Smooth muscle cell (in vitro differentiated cells): ENCODE data around the gene VAT1. TPM values are rescaled to one million over a fixed set of nuclear protein-coding genes. Genes with fewer than 3 reads are reported as not detected.
"Not testable (repeated sequence)": the region's sequence is repeated elsewhere in the genome, so short reads cannot be mapped to it uniquely, and the experiment has no call there.

Source experiments
- DNase-seq: peaks from one replicate; lab custom pipeline; 2025; ENCODE audit not compliant: unreplicated experiment; lab: John Stamatoyannopoulos, UW
- H2AFZ ChIP-seq: fragments of 200-600 bp; sonication (generic); 2 replicates; pipeline ENCODE4 v1.6.0; 2016; ENCODE audit warnings: antibody characterized with exemption, low read depth, mild to moderate bottlenecking
- H3F3A ChIP-seq: fragments of 200-600 bp; sonication (generic); 2 replicates; pipeline ENCODE4 v1.6.0; 2017; ENCODE audit warnings: antibody characterized with exemption, low read depth
- H3K27ac ChIP-seq: fragments of 200-600 bp; sonication (generic); 2 replicates; pipeline ENCODE4 v1.5.1; 2016; ENCODE audit warnings: low read depth, mild to moderate bottlenecking
- H3K27me3 ChIP-seq: fragments of 200-600 bp; sonication (generic); 2 replicates; pipeline ENCODE4 v1.6.1; 2016; ENCODE audit warnings: low read depth, mild to moderate bottlenecking
- H3K36me3 ChIP-seq: fragments of 200-600 bp; sonication (generic); 2 replicates; pipeline ENCODE4 v1.5.1; 2016; ENCODE audit warnings: low read depth
- H3K4me1 ChIP-seq: fragments of 200-600 bp; sonication (generic); 2 replicates; pipeline ENCODE4 v1.5.1; 2016; ENCODE audit warnings: low read depth
- H3K4me2 ChIP-seq: fragments of 200-600 bp; sonication (generic); 2 replicates; pipeline ENCODE4 v1.6.0; 2016; ENCODE audit warnings: mild to moderate bottlenecking
- H3K4me3 ChIP-seq: fragments of 200-600 bp; sonication (generic); 2 replicates; pipeline ENCODE4 v1.5.1; 2016; ENCODE audit warnings: mild to moderate bottlenecking
- H3K79me2 ChIP-seq: fragments of 200-600 bp; sonication (generic); 2 replicates; pipeline ENCODE4 v1.6.0; 2016; ENCODE audit warnings: low read depth, mild to moderate bottlenecking
- H3K9ac ChIP-seq: fragments of 200-600 bp; sonication (generic); 2 replicates; pipeline ENCODE4 v1.6.0; 2016; ENCODE audit warnings: low read depth
- H3K9me3 ChIP-seq: fragments of 200-600 bp; sonication (generic); replicated peaks from 2 replicates; pipeline ENCODE4 v1.5.1; 2016; ENCODE audit warnings: low read depth
- H4K20me1 ChIP-seq: fragments of 200-600 bp; sonication (generic); 2 replicates; pipeline ENCODE4 v1.6.0; 2016; ENCODE audit warnings: low read depth
- WGBS: methylation state at CpG from one replicate; pipeline ENCODE4 v1.1.7; 2016; ENCODE audit warnings: low lambda C conversion rate; 5-methylcytosine and 5-hydroxymethylcytosine counted together
- polyA plus RNA-seq: library from polyadenylated mRNA; unstranded; fragments of >200 nt; fragmentation: Nextera tagmentation; extraction: Ambion mirVana; gene quantifications from 2 replicates; pipeline ENCODE4 v1.2.1, GENCODE V29; 2016
- total RNA-seq: library from RNA; depleted of rRNA; stranded (reverse); fragments of >200 nt; gene quantifications from 2 replicates; pipeline ENCODE4 v1.2.3, GENCODE V29; 2014
- TF ChIP-seq, protein P1 (sequence below): fragments of 200-600 bp; sonication (generic); IDR thresholded peaks from 2 replicates; pipeline ENCODE4 v1.5.1; 2017; ENCODE audit warnings: borderline replicate concordance, mild to moderate bottlenecking, antibody characterized with exemption; ENCODE audit not compliant: insufficient read depth, poor library complexity, severe bottlenecking

The VAT1 gene
- total and polyA plus RNA-seq, 2 experiments from 2014 or later, result 146 to 229 TPM

DNA sequence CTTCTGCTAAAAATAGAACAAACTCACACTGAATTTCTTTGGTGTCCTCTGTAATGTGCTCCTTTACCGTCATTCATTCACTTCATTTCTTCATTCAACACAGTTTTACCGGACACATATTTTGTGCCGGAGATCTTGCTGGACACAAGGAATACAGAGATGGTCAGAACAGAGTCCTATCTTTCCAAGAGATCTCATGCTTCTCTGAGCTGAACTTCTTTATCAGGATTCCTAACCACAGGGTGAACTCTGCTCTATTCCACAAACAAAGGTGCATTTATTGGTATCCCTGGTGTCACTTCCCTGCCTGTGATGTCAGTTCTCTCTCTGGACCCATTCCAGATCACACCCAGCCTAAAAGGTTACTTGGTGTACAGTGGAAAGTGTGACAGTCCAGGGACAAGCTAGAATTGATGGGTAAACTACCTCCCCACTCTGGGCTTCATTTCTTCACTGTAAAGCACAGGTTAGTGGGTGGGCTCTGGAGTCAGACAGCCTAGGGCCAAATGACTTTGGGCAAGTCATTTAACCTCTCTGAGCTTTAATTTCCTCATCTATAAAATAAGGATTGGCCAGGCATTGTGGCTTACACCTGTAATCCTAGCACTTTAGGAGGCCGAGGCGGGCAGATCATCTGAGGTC lies 11.4 kb downstream of the VAT1 start:
- 92% methylated on average over 5 of the region's 5 CpGs for WGBS
- no peaks in the 10 kb centered on the region for H3K27me3 ChIP-seq
- H3K27ac ChIP-seq, result no peak overlapping the region
- TF ChIP-seq, protein P1, sequence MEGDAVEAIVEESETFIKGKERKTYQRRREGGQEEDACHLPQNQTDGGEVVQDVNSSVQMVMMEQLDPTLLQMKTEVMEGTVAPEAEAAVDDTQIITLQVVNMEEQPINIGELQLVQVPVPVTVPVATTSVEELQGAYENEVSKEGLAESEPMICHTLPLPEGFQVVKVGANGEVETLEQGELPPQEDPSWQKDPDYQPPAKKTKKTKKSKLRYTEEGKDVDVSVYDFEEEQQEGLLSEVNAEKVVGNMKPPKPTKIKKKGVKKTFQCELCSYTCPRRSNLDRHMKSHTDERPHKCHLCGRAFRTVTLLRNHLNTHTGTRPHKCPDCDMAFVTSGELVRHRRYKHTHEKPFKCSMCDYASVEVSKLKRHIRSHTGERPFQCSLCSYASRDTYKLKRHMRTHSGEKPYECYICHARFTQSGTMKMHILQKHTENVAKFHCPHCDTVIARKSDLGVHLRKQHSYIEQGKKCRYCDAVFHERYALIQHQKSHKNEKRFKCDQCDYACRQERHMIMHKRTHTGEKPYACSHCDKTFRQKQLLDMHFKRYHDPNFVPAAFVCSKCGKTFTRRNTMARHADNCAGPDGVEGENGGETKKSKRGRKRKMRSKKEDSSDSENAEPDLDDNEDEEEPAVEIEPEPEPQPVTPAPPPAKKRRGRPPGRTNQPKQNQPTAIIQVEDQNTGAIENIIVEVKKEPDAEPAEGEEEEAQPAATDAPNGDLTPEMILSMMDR, result no peak
- no peaks in the 10 kb centered on the region for H3K9me3 ChIP-seq
- H3F3A ChIP-seq, result no peaks in the 10 kb centered on the region
- H3K4me2 ChIP-seq, result no peak overlapping the region
- no peaks in the 10 kb centered on the region for H3K79me2 ChIP-seq
- no peaks in the 10 kb centered on the region for H3K36me3 ChIP-seq
- H3K4me3 ChIP-seq, result no peak overlapping the region
- DNase-seq, result no peak
- H2AFZ ChIP-seq, result no peak overlapping the region
- no peak overlapping the region for H3K9ac ChIP-seq
- H4K20me1 ChIP-seq, result no peaks in the 10 kb centered on the region
- no peaks in the 10 kb centered on the region for H3K4me1 ChIP-seq

GRCh38 chr17:43006639-43007551 lies 15.3 kb downstream of the VAT1 start, which contains the start of gene IFI35:
IFI35 (plus strand) TSS chr17:43006784; CDS start chr17:43006948, 164 bp downstream.
- no peaks in the 10 kb centered on the region for H3K27me3 ChIP-seq
- peak; percentile 38 for DNase-seq
- no peaks in the 10 kb centered on the region for H3K9me3 ChIP-seq
- peak within 1 kb of the TSS; percentile 63 for H3K4me3 ChIP-seq
- H3K79me2 ChIP-seq, result peaks cover under 1% of the 10 kb centered on the region
- peaks cover 11% of the 10 kb centered on the region for H4K20me1 ChIP-seq
- 58% methylated on average over 18 of the region's 18 CpGs for WGBS
- no peaks in the 10 kb centered on the region for H3K36me3 ChIP-seq
- H3K27ac ChIP-seq, result peak within 1 kb of the TSS; percentile 64
- TF ChIP-seq, protein P1, result no peak
- peak within 1 kb of the TSS; percentile 78 for H3K9ac ChIP-seq
- H2AFZ ChIP-seq, result no peak within 1 kb of the TSS
- no peaks in the 10 kb centered on the region for H3K4me1 ChIP-seq
- H3F3A ChIP-seq, result peaks cover 19% of the 10 kb centered on the region
- H3K4me2 ChIP-seq, result peak within 1 kb of the TSS; percentile 84

GRCh38 chr17:43003542-43004172 lies 18.5 kb downstream of the VAT1 start:
- Histone ChIP-seq H4K20me1 (peaks cover 41% of the 10 kb centered on the region), H3K4me3 (no peak overlapping the region), H3K27ac (peak overlapping the region; percentile 38), H3K27me3 (no peaks in the 10 kb centered on the region), H3K36me3 (no peaks in the 10 kb centered on the region), H2AFZ (no peak overlapping the region), H3F3A (peaks cover 37% of the 10 kb centered on the region), H3K9ac (no peak overlapping the region), H3K4me1 (peaks cover 11% of the 10 kb centered on the region), H3K4me2 (no peak overlapping the region), H3K79me2 (peaks cover 28% of the 10 kb centered on the region), H3K9me3 (no peaks in the 10 kb centered on the region)
- TF ChIP-seq, protein P1, result no peak
- no peak for DNase-seq
- 91% methylated on average over 5 of the region's 5 CpGs for WGBS

GRCh38 chr17:43000894-43001293 lies 21.3 kb downstream of the VAT1 start:
- not testable (repeated sequence) for H3K27ac ChIP-seq, H3K36me3 ChIP-seq, H3K9me3 ChIP-seq, H3K4me2 ChIP-seq, H2AFZ ChIP-seq, H3K27me3 ChIP-seq, H3K4me3 ChIP-seq, DNase-seq
- H4K20me1 ChIP-seq, result peaks cover 44% of the 10 kb centered on the region
- peak overlapping the region; percentile 36 for H3K9ac ChIP-seq
- 99% methylated on average over 13 of the region's 13 CpGs for WGBS
- H3F3A ChIP-seq, result peaks cover 37% of the 10 kb centered on the region
- H3K4me1 ChIP-seq, result peaks cover 11% of the 10 kb centered on the region
- peaks cover 32% of the 10 kb centered on the region for H3K79me2 ChIP-seq
